ENCODE measurements around the gene ATL3. TPM values are rescaled to one million over a fixed set of nuclear protein-coding genes. Genes with fewer than 3 reads are reported as not detected.
A peak's percentile ranks its signal among the peaks of the same experiment; 100 is the strongest.

The ATL3 gene
- total RNA-seq, 6 experiments from 2014 or later, result 29.9 to 37.6 (median 32.4) TPM

DNA sequence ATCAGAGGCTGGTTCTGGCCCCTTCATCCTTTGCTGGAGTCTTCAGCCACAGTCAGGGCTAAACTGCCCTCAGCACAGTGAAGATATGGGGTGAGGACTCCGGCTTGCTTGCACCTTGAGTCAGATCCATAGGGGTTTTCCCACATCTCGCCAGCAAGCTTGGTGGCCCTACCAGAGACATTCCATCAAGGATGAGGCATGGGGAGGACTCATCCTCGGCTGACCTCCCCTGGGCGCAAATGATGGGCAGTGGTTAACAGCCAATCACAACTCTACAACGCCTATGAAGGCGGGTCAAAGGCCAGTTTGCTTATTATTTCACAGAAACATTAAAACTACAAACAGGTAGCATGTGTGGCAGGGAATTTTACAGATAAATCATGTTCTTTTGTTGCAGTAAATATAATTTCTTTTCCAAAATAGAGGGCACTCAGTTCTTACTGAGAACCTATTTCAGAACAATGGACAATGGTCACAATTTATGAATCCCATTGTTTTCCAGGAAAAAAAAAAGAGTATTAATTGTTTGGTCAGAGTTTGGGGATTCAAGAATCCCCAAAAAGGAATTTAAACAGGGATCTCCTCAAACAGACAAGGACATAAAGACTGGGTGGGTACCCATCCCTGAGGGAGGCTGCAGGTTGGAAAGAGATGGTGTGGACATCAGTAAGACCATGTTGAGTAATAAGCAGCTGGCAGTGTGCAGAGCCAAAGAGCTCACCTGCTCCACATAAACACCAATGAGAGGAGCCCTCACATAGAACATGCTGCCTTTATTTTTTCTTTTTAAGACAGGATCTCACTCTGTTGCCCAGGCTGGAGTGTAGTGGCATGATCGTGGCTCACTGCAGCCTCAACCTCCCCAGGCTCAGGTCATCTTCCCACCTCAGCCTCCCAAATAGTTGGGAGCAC is 71.7 kb downstream of the ATL3 start:
- intact Hi-C loops (cut with DNase I), result no loop called here
- peaks cover 0 to 22% (median 0%) of the 10 kb centered on the region in 4 donors for H3K36me3 ChIP-seq
- peaks cover 0 to 19% (median 0%) of the 10 kb centered on the region in 4 donors for H3K4me1 ChIP-seq
- H3K27ac ChIP-seq, result no peak overlapping the region
- no peaks in the 10 kb centered on the region for H3K27me3 ChIP-seq
- DNase-seq (no peak), ATAC-seq (peak in 2 of 4 donors; percentile 41 to 51)
- TF ChIP-seq POLR2A (IDR thresholded peaks at IDR 0.05), result no peak
- TF ChIP-seq, protein P1, sequence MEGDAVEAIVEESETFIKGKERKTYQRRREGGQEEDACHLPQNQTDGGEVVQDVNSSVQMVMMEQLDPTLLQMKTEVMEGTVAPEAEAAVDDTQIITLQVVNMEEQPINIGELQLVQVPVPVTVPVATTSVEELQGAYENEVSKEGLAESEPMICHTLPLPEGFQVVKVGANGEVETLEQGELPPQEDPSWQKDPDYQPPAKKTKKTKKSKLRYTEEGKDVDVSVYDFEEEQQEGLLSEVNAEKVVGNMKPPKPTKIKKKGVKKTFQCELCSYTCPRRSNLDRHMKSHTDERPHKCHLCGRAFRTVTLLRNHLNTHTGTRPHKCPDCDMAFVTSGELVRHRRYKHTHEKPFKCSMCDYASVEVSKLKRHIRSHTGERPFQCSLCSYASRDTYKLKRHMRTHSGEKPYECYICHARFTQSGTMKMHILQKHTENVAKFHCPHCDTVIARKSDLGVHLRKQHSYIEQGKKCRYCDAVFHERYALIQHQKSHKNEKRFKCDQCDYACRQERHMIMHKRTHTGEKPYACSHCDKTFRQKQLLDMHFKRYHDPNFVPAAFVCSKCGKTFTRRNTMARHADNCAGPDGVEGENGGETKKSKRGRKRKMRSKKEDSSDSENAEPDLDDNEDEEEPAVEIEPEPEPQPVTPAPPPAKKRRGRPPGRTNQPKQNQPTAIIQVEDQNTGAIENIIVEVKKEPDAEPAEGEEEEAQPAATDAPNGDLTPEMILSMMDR (IDR thresholded peaks at IDR 0.05), result no peak
- 90% methylated on average over 6 of the region's 7 CpGs for WGBS (ENCODE audit: insufficient coverage, low coverage, low lambda C conversion rate, missing lambda C conversion rate)
- H3K9me3 ChIP-seq, result no peaks in the 10 kb centered on the region
- H3K4me3 ChIP-seq, result no peak overlapping the region

DNA sequence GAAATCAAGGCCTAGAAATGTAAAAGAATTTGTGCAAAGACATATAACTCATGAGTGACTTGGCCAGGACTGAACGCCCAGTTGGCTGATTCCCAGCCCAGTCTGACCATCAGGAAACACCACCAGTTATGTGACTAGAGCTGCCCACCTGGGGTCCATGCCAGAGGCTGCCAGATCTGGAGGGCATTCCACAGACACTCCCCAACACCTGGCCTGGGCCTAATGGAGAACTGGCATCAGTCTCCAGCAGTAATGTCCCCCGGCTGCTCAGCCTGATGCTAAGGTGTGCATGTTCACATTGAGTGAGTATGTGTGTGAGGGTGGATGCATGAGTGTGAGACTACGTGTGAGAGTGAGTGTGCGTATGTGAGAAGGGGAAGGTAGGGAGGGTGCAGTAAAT is 72.6 kb downstream of the ATL3 start:
- Histone ChIP-seq H3K4me1 (peaks cover 0 to 15% (median 0%) of the 10 kb centered on the region in 4 donors), H3K27me3 (no peaks in the 10 kb centered on the region), H3K9me3 (no peaks in the 10 kb centered on the region), H3K4me3 (no peak overlapping the region), H3K27ac (no peak overlapping the region), H3K36me3 (peaks cover 0 to 22% (median 0%) of the 10 kb centered on the region in 4 donors)
- intact Hi-C loops (cut with DNase I), result no loop called here
- DNase-seq (no peak), ATAC-seq (no peak)
- WGBS (ENCODE audit: insufficient coverage, low coverage, low lambda C conversion rate, missing lambda C conversion rate), result 88% methylated on average over 2 of the region's 4 CpGs
- TF ChIP-seq, protein P1 (IDR thresholded peaks at IDR 0.05), result no peak
- TF ChIP-seq POLR2A (IDR thresholded peaks at IDR 0.05), result no peak

DNA sequence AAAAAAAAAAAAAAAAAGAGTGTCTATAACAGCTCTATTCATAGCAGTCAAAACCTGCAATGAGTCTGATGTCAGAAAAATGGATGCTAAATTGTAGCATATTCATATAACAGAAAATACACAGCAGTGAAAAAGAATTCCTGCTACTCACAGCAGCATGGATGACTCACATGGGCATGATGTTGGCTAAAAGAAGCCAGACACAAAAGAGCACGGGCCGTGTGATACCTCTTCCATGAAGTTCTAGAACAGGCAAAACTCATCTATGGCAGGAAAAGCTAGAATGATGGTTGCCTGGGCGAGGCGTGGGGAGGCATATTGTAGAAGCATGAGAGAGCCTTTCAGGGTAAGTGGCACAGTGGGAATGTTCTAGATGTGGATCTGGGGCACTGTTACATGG is 75.9 kb downstream of the ATL3 start:
- intact Hi-C loops (cut with DNase I), result no loop called here
- Histone ChIP-seq H3K27me3 (no peaks in the 10 kb centered on the region), H3K36me3 (peaks cover 0 to 38% (median 0%) of the 10 kb centered on the region in 4 donors), H3K4me1 (no peaks in the 10 kb centered on the region), H3K9me3 (no peaks in the 10 kb centered on the region), H3K27ac (no peak overlapping the region), H3K4me3 (no peak overlapping the region)
- ATAC-seq (no peak), DNase-seq (no peak)
- TF ChIP-seq, protein P1 (IDR thresholded peaks at IDR 0.05), result no peak
- no peak for TF ChIP-seq POLR2A (IDR thresholded peaks at IDR 0.05)
- 86% methylated on average over 4 of the region's 4 CpGs for WGBS (ENCODE audit: insufficient coverage, low coverage, low lambda C conversion rate, missing lambda C conversion rate)

DNA sequence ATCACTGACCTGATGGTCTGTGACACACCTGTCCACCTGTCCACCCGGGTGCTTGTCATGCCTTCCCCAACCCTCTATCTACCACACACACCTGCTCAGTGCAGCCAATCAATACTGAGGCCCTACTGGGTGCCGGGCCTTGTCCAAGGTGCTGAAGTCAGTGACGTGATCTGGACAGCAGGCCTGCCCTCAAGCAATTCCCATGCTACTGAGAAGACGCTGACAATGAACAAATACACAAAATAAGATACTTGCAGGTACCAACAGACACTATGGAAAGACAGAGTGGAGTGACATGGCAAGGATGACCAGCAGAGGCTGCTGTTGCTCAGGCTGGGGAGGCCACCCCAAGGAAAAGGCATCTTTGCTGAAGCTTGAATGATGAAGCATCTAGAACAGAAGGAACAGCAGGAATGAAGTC is 78.2 kb downstream of the ATL3 start:
- intact Hi-C loops (cut with DNase I), result no loop called here
- no peaks in the 10 kb centered on the region for H3K27me3 ChIP-seq
- TF ChIP-seq POLR2A (IDR thresholded peaks at IDR 0.05), result no peak
- TF ChIP-seq, protein P1 (IDR thresholded peaks at IDR 0.05), result peak; percentile 43 to 57 (median 48)
- ATAC-seq (peak; percentile 56 to 63 (median 58)), DNase-seq (no peak)
- no peaks in the 10 kb centered on the region for H3K4me1 ChIP-seq
- H3K36me3 ChIP-seq, result peaks cover 0 to 49% (median 0%) of the 10 kb centered on the region in 4 donors
- H3K4me3 ChIP-seq, result no peak overlapping the region
- no peaks in the 10 kb centered on the region for H3K9me3 ChIP-seq
- no peak overlapping the region for H3K27ac ChIP-seq
- WGBS (ENCODE audit: insufficient coverage, low coverage, low lambda C conversion rate, missing lambda C conversion rate), result 89% methylated on average over 3 of the region's 4 CpGs

Data from right lobe of liver (tissue), 6 donors.